Stimulated activated CD8-positive, alpha-beta memory T cell treated with anti-CD3 and anti-CD28 coated beads, Interleukin-7, amount 100 ng/mL, for 24 hours (primary cell): ENCODE results near the gene IL10.

ENCODE experiments used
- DNase-seq: peaks from one replicate; pipeline ENCODE4 v3.0.0-alpha.2; 2020; ENCODE audit warnings: low read depth

IL10 gene

GRCh38 chr1:206772243-206772937, at the start of gene IL10:
IL10 (minus strand) TSS chr1:206772494; CDS start chr1:206772435, 59 bp downstream.
- no peak for DNase-seq

DNA sequence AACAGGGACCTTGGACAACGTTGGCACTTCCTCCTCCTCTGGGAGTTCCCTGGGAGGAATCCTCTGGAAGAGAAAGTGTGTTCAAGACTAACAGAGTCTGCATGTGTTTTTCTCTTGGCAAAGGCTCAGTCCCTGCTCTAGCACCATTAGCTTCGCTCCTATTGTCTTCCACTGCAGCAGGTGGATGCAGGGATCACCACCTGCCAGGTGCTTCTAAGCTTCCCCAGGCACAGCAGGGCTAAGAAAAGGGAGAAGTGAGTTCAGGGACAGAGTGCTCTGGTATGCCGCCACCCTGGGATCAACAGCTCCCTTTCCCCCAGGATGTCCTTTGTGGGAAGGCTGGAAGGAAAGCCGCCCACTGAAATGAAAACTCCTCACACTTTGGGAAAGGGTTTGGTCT, 49.2 kb upstream of the IL10 start:
- no peak for DNase-seq

DNA sequence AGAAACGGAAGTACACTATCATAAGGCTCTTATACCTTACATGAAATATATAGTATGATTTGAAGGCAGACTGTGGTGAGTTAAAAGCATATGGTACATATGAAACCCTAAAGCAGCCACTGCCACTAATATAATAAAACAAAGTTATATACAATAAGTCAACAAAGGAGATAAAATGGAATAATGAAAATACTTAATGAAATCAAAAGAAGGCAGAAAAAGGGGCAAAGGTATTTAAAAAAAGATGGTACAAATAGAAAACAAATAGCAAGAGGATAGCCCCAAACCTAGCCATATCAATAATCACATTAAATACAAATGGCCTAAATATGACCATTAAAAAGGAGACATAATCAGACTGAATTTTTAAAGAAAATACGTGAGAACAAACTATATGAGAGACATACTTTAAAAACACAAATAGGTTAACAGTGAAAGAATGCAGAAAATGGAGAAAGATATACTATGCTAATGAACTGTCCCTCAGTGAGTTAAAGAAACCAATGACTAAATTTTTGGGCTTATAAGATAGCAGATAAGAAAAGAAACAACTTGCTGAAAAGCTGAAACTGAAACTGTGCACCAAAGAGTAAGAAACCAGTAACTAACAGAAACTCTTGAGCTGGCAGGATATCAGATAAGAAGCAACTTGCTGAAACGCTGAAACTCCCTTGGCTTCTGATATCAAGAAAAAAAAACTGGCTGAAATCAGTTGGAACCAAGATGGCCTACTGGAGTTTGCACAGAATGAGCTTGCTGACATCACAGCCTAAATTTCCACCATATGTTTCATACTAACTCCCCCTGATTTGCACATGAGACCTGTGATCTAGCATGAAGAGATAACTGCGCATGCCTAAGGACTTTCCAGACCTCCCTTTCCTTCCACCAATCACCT, 44.3 kb upstream of the IL10 start:
- no peak for DNase-seq

- DNase-seq = no peak
Observed at GRCh38 chr1:206814716-206815341, 42.5 kb upstream of the IL10 start.

- DNase-seq = no peak
Observed at GRCh38 chr1:206812471-206812870, 40.2 kb upstream of the IL10 start.

- no peak for DNase-seq
Observed at GRCh38 chr1:206809504-206810084, 37.3 kb upstream of the IL10 start.

DNA sequence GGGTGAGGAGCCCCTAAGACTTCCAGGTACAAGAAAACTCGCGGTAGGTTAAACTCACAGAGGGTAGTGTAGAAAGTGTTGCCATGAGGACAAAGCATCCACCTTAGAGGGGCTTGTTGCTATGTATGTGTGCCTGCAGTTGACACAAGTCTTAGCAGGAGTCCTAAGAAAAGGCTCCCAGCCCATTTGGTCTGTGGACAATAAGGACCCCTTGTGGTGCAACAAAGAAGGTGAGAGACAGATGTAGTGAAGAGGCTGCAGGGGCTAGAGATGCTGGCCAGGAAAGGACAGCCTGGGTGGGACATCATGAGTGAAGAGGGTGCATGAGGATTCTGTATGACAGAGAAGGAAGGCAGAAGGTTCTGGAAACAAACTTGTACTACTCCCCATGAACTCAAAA, 36.3 kb upstream of the IL10 start:
- no peak for DNase-seq

DNA sequence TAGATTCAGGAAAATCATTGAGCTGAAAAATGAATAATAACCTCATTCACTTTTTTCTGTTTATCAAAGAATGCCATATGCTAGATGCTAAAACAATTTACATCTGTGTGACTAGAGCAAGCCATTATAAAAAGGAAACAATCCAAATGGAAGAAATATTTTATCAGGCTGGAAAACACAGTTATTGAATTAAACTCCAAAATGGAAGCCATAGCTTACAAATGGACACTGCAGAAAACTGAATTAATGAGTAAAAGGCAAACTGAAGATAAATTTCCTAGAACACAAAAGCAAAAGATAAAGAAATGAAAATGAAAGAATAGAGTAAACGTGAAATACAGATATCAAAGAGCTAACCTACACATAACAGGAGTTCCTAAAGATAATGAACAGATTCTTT, 33.1 kb upstream of the IL10 start:
- no peak for DNase-seq

- DNase-seq = no peak
Observed at GRCh38 chr1:206804156-206804737, 32.0 kb upstream of the IL10 start.

- DNase-seq = peak; percentile 40
Observed at GRCh38 chr1:206803221-206803730, 31.0 kb upstream of the IL10 start.

GRCh38 chr1:206802401-206802800, 30.1 kb upstream of the IL10 start:
- no peak for DNase-seq

DNA sequence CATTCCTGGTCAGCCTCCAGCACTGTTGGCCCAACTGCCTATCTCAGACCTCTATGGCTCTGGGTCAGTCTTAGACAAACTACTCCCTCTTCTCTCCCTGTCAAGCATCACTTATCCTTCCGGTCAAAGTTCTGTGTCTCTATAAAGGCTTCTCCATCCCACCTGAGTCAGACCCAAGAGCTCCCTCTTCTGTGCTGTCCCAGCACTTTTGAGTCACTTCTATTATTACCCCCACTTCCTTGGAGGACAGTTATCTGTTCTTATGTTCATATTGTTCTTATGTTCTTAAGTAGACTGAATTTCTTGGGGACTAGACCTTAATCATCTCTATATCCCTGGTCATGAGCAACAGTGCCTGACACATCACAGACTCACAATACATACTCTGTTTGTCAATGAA, 29.2 kb upstream of the IL10 start:
- no peak for DNase-seq

- DNase-seq = no peak
Observed at GRCh38 chr1:206800891-206801290, 28.6 kb upstream of the IL10 start.

- no peak for DNase-seq
Observed at GRCh38 chr1:206800411-206800810, 28.1 kb upstream of the IL10 start.

DNA sequence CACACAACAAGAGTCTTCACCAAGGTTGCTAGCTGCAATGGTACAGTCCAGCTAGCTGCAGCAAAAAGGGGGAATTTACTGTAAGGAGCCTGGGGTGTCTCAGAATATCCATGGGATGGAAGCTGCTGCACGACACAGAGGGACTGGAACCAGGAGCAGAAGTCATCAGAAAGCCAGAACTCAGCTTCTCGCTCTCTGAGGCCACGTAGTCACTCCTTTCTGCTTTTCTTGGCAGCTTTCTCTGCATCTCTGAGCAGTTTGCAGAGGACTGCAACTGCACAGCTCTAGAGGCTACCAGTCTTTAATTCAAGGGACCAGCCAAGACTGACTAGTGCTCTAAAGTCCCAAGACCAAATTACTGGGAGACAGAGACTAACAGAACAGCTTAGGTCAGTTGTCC, 27.0 kb upstream of the IL10 start:
- DNase-seq = no peak

- DNase-seq = no peak
Observed at GRCh38 chr1:206798384-206798996, 26.2 kb upstream of the IL10 start.

- no peak for DNase-seq
Observed at GRCh38 chr1:206797534-206798383, 25.5 kb upstream of the IL10 start.

- no peak for DNase-seq
Observed at GRCh38 chr1:206796981-206797402, 24.7 kb upstream of the IL10 start.

DNA sequence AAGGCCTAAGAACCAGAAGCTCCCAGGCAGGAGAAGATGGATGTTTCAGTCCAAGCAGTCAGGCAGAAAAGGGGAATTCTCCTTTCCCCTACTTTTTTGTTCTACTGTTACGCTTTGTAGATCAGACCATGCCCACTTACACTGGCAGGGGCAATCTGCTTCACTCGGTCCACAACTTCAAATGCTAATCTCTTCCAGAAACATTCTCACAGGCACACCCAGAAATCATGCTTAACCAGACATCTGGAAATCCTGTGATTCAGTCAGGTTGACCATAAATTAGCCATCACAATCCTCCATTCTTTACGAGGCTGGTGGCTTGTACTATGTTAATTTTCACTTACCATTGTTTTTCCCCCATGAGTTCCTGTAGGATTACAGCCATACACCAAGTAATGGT, 23.8 kb upstream of the IL10 start:
- DNase-seq = no peak

DNA sequence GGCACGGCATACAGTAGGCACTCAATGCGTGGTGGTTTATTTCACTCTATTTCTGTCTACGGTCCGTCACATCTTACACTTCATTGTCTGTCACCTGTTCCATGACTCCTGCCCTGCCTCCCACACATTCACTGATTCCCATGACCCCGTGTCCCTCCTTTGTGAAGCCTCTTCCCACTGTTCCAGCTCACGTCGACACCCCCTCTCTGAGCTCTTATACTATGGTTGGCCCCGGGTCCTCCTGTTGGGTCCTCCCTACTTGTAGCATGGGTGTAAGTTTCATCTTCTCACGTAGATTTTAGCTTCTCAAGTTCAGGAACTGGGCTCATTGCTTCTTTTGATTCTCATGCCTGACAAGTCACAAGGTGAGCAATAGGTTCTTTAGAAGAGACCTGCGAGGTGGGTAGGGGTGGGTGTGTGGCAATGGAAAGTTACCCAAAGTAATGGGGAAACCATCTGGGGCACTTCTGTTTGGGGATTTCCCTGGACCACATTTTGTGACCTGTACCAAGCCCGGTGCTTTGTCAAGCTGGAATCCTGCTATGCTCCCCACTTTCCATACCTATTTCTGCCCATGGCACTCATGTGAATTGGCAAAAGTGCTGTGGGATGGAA, 22.1 kb upstream of the IL10 start:
- no peak for DNase-seq
